HG03139 (cell line): ENCODE results near the gene ROR2.

Experiments
- ATAC-seq: cut with Tn5 transposase; IDR thresholded peaks from one replicate; pipeline ENCODE4 v1.9.1; 2021; ENCODE audit not compliant: unreplicated experiment

Gene ROR2

DNA sequence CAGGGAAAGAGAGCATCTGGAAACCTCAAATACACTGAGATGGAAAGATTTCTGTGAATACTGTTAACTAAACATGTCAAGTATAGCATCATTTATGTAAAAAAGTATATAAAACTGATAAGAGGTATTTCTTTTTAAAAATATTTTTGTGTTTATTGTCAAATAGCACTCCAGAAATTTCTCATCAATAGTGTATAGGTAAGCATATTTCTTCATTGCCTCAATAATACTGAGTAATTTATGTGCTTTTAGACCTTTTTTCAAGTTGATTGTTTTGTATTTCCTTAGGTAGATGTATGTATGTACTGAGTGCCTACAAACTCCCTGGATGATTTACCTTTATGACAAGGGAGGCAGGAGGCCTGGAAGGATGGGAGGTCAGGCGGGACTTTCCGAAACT is 196.3 kb downstream of the ROR2 start:
- ATAC-seq: no peak

DNA sequence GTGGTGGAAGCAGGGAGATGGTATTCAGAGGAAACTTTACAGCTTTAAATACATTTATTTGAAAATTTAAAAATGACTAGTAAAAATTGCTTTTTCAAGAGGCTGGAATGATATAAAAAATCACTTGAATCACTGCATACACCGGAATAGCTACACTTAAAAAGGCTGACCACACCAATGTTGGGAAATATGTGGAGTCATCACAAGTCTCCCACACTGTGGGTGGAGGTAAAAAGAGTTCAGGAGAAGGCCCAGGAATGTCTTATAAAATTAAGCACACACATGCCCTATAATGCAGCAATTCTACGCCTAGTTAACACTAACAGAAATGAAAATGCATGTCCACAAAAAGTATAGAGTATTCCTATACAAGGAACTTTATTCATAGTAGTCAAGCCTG is 198.1 kb downstream of the ROR2 start:
- no peak for ATAC-seq

DNA sequence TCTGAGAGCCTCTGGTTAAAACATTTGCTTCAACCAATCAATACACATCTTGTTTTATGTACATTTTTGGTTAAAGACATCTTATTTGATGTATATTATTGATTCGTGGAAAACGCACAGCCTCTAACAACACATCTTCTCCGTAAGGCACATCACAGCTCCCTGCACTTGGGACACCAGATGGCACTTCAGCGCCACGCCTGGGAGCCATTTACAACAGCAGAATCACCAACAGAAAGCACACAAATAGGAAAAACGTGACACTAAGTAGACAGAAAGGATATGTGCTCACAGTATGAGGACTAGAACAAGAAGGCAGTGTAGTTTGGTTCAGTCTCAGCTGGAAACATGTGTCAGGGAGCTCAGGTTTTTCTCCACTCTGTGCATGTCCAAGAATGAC is 199.7 kb downstream of the ROR2 start:
- ATAC-seq: no peak

DNA sequence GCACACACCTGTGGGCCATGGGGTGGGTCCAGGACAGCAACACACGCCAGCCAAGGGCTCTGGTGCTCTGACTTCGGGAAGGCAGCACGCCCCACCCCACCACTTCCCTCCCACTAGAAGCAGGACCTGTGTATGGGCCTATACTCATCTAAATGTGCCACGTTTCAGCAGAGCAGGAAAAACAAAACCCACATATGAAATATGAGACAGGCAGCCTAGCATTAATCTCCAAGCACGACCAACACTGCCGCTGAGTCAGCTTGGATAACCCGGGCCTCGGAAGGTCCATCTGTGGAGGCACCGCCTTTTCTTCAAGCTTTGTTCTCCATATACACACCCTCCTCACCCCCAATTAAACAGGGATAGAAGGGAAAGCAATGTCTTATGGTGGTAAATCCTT is 203.1 kb downstream of the ROR2 start:
- no peak for ATAC-seq

DNA sequence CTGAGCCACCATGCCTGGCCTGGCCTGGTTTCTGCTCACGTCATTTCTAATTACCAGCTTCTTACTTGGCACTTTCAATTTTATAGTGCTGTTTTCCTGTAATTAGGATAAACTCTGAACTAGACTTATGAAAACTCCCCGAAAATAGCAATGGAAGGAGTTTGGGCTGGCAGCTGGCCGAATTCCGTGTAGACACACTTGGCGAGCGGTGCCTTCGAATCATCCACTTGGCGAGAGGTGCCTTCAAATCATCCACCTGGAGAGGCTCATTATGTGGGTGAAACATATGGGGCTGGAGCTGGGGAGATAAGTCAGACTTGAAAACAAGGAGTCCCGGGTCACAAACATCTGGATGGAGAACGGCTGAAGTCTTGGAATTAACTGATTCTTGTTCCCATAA is 203.7 kb downstream of the ROR2 start:
- ATAC-seq: no peak

DNA sequence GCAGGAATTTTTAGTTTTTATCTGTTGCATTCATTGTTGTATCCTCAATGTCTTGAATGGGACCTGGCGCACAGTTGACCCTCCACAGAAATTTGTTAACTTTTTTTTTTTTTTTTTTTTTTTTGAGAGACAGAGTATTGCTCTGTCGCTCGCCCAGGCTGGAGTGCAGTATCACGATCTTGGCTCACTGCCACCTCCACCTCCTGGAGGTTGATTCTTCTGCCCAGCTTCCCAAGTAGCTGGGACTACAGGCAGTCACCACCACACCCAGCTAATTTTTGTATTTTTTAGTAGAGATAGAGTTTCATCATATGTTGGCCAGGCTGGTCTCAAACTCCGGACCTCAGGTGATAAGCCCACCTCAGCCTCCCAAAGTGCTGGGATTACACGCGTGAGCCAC is 205.9 kb downstream of the ROR2 start:
- ATAC-seq: no peak

DNA sequence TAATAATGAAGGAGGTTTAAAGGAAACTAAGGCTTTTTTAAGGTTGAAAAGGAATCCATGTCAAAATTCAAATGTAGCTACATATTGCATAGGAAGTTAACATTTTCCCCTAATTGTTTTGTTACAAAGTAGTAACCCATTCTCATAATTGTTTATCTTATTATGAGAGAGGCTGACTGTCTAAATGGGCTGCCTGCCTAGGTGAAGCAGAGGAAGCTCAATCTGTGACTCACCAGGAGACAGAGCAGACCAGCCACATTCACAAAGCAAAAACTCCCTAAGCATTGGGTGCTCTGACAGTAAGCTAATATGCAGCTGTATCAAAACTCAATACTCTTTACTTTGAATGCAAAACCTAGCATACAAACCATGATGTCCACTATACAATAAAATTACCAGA is 208.5 kb downstream of the ROR2 start:
- no peak for ATAC-seq

DNA sequence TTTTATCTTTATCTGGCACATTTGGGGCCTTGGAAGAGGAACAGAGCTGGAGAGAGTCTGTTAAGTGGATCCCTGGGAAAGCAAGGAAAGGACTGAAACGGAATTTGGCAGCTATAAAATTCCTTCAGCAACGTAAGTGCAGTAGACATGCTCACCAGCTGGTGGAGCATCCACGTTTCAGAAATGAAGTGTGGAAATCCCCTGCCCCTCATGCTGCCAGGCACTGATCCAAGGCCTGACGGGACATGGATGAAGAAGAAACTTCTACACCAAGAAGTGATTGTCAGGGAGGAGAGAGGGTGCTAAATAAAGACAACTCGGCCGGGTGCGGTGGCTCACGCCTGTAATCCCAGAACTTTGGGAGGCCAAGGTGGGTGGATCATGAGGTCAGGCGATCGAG is 209.3 kb downstream of the ROR2 start:
- no peak for ATAC-seq

DNA sequence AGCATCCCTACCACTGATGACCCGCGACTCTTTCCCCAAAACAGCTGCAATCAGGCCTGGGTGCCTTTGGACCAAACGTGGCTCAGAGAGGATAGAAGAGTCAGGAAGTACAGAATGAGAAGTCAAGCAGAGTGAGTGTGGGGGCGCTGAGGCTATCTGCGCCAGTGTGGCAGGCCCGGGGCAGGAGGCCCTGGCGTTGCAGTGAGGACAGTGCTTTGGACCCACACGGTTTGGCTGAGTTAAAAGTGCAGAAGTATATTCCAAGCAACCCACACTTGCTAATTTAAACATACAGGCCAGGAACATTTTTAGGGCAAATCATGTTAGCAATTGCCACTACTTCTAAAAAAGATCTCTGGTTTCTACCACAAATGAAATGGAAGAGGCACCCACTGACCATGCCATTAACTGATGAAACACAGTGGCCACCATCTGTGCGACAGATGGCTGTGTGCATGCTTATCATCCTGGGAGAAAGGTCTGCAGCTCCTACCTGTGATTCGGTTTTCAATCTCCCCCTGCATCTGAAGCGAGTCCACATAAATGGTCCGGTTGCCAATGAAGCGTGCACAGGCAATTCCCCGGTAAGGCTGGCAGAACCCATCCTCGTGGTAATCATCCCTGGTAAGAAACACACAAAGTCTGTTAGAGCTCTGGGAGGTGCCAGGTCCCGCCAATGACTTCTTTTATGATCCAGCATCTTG is 213.0 kb downstream of the ROR2 start:
- no peak for ATAC-seq

DNA sequence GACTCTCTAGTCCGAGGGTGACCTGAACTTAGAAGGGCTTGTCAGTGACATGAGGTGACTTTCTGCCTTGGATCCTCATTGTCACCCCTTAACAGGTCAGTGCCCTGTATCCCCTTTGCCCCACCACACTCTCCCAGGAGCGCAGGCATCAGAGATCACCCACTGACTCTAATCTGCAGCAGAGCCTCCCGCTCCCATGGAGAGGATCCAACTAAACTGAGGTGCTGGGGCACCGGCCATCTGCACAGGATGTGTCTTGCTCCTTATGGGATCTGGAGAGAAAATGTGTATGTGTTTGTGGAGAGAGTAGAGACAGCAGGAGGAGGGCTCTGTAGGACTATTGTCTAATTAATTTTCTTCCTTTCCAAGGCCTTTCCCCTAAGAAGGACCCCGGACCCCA is 213.7 kb downstream of the ROR2 start:
- no peak for ATAC-seq

DNA sequence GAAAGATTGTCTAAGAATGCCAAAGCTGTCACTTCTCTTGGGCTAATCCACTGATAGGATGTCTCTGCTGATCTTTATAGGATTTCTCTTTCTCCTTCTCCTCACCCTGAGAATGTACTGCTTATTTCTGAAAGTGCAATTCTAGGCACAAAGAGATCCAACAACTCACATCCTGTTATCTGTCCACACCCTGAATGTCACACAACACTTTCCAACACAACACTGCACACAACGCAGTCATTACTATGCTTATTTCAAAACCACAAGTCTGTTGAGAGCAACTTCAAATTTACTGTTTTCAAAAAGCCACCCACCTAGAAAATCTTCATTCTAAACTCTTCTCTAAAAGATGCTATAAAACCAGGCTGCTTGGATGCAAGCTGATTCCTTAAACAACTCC is 215.0 kb downstream of the ROR2 start:
- ATAC-seq: no peak

DNA sequence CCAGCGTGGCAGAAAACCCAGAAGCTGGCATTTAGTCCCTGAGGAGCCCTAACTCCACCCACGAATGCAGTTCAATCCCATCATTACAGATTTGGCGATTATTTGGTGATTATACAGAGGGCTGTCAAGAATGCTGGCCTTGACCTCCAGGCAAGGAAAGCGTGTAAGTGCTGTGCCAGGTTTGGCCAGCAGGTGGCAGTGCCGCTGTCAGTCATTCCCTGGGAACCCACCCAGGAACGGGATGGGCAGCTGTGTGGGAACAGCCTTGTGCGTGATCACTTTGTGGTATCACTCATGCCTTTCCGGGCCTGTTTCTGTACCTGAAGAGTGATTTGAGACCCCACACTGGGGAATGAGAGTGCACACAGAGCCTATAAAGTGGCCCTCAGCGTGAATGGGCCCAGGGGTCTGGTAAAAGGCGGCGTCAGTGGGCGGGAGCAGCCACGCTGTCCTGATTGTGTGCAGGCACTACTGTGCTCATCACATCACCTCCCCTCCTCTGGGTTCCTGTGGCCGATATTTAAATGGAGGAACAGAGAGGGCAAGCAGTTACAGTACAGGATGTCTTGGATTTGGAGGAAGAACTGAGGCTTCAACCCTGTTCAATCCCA is 215.6 kb downstream of the ROR2 start:
- ATAC-seq: no peak

DNA sequence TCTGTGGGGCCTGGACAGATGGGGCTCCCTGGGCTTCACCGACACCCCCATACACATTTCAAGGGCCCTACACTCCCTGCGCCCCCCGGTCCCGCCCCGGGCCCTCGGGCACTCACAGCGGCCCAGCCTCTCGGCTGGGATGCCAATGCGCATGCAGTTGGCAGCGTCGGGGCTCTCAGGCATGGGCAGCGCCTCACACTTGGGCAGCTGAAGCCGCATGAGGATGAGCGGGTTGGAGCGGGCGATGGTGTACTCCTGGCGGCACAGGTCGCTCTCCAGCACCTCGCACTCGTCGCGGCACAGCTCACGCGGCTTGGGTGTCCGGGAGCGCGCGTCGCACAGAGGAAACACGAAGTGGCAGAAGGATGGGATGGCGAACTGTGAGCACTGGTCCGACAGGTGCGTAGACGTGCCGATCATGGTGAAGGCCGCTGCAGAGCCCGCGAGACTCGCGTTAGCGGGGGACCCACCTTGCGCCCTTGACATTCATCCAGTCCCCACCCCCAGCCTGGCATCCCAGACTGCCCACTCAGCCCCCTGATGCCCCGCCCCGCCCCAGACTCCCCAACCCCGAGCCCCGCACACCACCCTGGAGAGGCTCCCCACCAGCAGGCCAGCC is 216.9 kb downstream of the ROR2 start:
- no peak for ATAC-seq

DNA sequence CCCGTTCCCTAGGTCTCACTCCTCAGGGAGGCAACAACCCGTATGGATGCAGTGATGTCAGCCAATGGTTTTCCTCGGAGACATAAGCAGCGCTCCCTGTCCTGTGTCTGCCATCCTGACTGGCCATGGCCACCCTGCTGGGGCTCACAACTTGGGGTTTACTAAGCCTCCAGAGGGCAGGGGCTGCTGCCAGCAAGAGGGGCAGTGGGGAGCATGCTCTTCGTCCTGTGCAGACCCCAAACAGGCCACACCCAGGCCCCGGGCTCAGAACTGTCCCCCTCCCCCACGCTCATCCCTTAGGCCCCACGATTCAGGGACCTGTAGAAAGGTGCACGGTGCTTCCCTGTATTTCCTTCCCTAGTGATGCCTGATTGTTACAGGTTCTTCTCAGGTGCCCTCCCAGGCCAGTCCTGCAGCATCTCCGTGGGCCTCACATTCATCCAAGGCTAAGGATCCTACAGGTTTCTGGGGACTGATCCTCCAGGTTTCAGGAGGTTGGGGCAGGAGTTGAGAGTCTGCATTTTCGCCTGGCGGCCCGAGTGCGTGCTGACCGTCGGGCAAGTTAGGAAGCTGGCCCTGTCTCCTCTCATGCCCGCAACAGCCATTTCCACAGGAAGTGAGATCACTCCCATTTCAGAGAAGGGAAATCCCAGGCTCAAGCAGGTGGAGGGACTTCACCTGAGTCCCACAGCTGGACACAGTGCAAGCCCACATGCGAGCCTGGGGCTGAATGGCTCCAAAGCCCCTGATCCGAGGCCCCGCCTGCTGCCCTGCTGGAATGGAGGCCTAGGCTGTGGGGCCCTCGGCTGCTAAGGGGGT is 217.6 kb downstream of the ROR2 start:
- ATAC-seq: no peak

DNA sequence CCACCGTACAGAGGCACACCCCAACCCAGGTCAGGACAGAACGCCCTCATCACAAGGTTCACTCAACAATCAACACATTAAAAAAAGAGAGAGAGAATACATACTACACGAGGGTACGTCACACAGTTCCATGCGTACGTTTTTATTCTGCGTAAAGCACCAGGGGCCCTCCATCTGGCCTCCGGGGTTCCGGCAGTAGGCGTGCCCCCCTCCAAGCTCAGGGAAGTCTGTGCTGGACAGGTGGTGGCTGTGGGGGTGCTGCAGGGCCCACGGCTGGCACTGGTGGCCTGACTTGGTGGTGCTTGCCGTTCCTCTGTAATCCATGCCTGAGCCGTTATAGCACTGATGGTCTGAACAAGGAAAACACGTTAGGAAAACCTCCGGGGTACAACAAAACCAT is 219.2 kb downstream of the ROR2 start:
- ATAC-seq: no peak

DNA sequence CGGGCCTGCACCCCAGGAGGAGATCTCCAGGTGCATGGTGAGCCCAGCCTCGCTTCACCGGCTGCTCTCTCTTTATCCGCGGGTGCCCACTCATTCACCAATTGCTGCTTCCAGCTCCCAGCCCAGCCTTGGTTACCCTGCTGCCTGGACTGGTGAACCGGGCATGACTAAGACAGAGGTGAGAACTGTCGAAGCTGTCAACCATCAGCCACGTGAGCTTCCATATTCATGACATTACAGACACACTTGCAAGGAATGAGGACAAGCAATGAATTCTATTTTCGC is 220.5 kb downstream of the ROR2 start:
- no peak for ATAC-seq

DNA sequence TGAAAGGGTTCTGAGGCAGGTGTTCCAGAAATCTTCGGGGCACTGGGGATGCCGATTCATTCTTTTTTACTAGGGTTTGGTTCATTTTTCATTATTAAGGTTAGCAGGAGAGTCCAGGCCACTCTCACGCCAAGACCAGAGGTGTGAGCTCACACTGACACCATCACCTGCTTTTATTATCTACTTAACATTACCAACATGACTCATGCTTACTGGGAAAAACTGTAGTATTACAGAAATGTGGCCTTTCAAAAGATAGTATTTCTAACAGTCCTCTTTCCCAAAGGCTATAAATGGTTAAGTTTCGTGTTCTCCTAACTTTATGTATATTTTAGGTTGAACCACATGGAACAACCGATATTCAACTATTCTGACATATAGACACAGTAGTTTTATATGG is 222.1 kb downstream of the ROR2 start:
- no peak for ATAC-seq

DNA sequence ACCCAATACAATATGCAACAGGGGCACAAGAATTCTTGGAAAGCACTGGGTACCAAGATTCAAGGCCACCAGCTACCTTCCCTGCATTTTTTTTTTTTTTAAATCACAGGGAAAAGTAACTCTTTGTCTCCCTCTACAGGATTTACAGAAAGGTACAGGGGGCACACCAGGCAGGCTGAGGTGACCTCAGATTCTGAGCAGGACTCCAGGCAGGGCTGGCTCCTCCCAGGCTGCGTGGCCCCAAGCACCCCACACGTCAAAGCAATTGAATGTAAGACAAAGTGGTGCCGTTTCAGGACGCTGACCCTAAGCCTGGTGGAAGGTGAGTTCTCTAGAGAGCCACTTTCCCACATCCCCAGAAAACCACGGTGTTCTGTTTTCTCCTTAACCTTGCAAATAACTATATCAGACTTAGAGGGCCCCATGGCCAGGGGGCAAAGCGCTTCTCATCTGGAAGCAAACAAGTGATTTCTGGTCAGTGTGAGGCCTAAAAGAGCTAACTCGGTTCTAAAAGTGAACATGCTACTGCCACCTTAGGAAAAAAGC is 222.6 kb downstream of the ROR2 start:
- ATAC-seq: no peak

DNA sequence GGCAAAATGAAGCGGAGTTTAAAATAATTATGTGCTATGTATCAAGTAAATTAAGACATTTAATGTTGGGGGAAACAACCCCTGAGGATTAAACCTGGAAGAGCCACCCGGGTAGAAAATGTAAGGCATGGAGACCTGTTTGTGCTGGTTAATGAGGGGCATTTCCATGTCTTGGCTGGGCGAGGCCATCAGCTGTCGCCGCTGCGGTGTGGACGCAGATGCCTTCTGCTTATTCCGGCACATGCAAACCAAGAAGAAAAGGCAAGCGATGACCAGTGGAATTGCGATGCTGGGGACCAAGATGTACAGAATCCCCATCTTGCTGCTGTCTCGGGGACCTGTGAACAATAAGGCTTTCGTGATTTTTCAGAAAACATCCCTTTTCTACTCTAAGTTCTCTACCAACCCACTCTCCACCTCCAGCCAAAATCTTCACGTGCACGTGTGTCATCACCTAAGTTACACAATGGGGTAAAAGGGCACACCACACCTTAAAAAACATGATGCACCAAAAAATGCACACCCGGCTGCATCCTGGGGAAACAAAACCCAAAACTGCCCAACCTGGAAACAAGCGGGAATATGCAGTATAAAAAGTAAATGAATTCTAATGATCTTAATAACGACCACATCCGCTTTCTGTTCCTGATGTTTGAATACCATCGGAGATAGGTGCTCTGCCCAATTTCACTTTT is 223.5 kb downstream of the ROR2 start:
- ATAC-seq: no peak

DNA sequence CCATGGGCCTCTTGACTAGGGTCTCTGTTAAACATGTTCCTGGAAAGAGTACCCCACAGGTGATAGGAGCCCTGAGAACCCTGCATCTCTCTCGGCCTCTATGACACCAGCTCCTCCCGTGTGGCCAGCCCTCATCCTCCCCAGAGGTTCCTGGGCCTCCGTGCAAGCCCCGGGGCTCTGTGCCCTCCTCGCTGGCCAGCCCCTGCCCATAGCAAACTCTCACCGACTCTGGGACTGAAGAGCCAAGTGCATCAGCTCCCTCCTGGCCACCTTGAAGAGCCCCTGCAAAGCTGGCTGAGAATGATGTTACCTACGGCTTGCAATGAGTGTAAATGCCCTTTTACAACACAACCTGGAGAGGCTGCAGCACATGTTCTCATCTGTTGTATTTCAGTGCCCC is 224.4 kb downstream of the ROR2 start:
- ATAC-seq: no peak
